Middle frontal gyrus (tissue), 1 donor: ENCODE measurements around the gene GPX4.
"Not testable (repeated sequence)": the region's sequence is repeated elsewhere in the genome, so short reads cannot be mapped to it uniquely, and the experiment has no call there.

Experiments used
- DNase-seq: peaks from one replicate; pipeline ENCODE4 v3.0.0-alpha.2; 2015; ENCODE audit warnings: low spot score; ENCODE audit errors: extremely low spot score

The GPX4 gene

GRCh38 chr19:1113986-1114483 is 10.2 kb downstream of the GPX4 start:
- no peak for DNase-seq

- DNase-seq: not testable (repeated sequence)
Measured at GRCh38 chr19:1114728-1115127, 10.9 kb downstream of the GPX4 start.

DNA sequence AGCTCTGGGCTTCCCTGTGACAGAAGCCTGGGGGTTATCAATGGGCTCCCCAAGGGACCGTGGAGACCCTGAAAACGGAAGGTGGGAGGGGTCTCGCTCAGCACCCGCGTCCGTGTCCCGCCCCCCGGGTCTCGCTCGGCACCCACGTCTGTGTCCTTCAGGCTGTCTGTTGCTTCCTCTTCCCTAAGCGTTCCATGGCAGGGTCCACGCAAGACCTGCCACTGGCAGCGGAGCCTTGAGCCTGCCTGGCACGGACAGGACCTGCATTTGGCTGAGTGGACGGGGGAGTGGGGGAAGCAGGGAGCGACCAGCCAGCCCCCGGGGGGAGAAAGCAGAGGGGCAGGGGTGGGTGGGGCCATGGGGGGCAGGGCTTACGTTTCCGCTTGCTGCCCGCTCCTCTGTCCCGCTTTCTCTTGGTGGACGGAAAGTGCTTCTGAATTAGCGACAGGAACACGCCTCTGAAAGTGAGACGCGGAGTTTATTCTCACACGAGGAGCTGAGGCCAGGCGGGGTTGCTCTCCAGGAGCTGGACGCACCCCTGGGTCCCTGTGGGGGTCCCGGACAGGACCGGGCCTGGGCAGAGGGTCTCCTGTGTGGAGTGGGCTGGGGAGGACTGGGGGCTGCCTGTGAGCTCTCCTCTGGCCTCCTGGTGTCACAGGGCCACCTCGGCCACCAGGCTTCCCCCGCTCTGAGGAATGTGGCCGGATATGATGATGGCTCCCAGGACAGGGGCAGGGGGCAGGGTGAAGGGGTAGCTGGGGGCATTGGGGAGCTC is 12.0 kb downstream of the GPX4 start:
- no peak for DNase-seq

DNA sequence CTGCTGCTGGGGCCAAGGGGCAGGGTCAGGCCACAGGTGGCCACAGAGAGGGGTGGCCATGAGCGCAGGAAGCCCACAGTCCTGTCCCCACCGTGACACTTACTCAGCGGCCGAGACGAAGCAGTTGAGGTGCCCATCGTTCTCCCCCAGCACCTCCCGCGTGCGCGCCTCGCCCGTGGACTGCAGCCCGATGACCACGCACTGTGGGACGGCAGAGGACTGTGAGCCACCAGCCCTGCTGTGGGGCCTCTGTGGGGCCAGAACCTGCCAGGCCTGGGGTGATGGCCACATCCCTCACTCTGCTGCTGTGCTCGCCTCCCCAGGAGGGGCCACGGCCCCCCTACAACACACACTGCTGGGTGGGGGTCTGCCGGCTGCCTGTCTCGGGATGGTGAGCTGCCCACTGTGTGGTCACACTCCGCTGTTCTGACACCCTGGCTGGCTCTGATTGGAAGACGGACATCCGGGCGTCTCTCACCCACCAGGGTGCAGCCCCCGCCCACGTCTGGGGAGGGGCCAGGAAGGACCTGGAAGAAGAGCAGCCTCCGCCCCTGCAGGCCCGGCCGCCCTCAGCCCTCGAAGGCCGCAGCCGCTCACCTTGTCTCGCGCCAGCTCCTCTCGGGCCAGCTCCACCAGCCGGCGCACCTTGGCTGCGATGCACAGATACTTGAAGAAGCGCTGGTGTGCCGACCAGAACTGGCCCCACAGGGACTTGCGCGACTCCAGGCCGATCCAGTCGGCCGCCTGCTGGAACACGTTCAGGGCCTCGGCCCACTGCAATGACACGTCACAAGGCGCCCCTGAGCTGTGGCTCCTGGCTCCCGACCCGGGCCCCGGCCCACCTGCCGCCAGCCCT is 13.2 kb downstream of the GPX4 start:
- DNase-seq: no peak

- no peak for DNase-seq
Measured at GRCh38 chr19:1117654-1118053, 13.9 kb downstream of the GPX4 start.

GRCh38 chr19:1118999-1119398 is 15.2 kb downstream of the GPX4 start:
- no peak for DNase-seq

- DNase-seq: no peak
Measured at GRCh38 chr19:1119475-1120217, 15.9 kb downstream of the GPX4 start.

DNA sequence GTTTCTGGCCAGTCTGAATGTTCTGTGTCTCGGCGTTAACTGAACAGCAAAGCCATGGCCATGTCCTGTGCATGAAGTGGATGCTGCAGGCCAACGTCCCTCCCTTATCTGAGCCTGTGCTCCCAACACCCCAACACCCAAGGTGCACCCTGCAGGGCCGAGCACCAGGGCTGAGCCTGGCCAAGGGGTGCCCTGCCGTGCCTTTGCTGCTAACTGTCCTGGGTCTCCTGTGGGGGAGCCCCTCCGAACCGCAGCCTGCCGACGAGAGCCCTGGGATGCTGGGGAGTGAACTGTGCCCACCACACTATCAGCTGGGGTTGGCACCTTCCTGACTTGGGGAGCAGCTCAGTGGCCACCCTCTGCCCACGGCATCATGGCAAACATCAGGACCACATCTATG is 17.6 kb downstream of the GPX4 start:
- no peak for DNase-seq

DNA sequence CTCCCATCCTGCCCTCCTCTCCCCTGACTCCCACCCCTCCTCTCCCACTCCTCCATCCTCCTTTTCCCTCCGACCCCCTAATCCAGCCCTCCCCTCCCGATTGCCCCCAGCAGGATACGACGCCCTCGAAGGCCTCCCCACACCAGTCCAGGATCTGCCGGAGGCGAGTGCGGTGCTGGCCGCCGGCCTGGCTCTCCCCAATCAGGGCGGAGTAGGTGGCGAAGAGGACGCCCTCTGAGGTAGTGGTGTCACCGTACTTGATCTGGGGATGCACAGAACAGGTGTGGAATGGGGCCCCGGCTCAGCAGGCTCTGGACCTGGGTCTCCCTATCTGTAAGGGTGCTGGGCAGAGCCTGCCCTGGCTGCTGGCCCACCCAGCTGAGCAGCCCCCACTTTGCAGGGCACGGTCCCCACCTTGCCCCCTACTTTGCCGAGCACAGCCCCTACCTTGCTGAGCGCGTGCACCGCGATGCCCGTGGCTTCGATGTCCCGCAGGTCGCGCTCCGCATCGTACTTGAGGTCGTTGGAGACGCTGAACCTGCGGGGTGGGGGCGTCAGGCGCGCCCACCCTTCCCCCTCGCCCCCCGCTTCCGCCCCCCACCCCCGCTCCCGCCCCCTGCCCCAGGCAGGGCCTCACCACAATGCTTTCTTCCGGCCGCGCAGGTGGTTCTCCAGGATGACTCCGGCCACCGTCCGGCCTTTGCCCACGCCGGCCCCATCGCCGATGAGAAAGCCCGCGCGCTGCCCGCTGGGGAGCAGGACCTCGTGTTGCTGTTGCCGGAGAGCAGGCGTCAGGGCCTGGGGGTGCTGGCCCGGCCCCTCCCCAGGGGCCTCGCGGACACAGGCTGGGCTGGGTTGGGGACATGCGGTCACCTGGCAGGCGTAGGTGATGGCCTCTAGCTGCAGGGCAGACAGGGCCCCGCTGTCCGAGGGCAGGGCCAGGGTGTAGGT is 18.5 kb downstream of the GPX4 start:
- DNase-seq: no peak

GRCh38 chr19:1122972-1123363 is 19.2 kb downstream of the GPX4 start:
- no peak for DNase-seq

DNA sequence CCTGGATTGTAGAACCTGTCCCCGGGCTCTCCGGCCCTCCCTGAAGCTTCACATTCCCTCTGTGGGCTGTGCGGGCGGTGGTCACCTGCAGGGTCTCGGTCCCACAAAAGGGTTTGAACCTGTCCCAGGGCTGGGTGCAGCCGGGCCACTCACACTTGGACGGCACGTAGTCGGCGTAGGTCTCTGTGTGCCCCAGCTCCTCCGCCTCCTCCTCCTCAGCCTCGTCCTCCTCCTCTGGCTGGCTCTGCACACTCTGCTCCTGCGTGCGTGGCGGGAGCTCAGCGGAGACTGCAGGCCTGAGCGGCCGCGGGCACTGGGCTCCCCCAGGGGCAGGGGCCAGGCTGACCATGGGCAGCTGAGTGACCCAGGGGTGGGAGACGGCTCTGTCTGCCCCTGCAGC is 19.6 kb downstream of the GPX4 start:
- no peak for DNase-seq

GRCh38 chr19:1123885-1124677 is 20.3 kb downstream of the GPX4 start:
- no peak for DNase-seq

DNA sequence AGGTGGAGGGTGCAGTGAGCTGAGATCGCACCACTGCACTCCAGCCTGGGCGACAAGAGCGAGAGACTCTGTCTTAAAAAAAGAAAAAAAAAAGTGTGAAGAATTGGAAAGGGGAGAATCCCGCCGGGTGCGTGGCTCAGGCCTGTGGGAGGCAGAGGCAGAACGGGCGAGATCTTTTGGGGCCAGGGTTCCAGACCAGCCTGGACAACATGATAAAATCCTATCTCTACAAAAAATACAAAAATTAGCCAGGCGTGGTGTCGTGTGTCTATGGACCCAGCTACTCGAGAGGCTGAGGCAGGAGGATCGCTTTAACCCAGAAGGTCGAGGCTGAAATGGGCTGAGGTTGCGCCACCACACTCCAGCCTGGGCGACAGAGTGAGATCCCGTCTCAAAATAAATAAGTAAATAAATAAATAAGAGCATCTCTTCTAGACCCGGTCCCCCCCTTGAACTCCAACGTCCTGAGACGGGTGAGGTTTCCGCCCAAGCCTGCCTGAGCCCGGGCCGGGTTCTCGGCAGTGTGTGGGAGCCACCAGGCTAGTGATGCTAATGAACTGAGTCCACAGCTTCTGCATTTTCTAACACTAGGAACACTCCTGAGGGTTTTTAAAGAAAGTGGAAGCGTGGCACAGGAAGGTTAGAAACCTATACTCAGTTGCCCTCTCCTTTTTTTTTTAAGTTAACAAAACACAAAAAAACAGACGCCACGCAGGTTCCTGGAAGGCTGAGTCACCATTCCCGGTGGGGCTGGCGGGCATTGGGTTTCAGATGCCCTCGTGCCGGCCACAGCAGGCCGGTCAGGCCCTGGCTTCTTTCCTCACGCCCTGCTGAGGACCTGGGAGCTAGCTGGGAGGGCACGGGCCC is 22.0 kb downstream of the GPX4 start:
- DNase-seq: no peak

DNA sequence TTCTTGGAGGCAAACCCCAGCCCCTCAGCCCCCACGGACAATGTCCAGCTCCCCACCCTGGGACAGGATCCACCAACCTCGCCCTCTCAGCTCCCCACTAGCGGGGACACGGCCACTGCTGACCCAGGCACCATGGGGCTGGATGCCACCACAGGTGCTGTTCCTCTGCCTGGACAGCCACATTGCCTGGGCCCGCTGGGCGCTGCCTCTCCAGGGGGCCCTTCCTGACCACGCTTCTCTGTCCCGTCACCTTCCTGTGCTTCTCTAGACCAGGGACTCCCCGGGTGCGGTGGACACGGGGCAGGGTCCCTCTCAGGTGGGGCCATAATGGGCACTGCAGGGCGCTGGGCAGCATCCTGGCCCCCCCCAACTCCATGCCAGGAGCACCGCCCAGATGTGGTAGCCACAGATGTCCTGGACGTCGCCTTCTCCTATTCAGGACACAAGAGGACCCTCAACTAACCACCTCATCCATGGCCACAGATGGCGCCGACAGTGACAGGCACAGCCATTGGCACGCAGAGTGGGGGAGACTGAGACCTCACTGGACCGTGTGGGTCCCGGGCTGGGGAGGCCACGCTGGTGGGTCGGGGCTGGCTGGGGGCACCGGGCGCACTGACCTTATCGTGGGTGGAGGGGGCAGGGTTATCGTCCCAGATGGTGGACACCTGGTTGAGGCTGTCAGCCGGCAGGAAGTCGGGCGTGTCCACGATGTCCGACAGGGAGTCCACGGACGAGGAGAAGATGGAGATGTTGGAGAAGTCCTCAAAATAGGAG is 23.4 kb downstream of the GPX4 start:
- no peak for DNase-seq

- no peak for DNase-seq
Measured at GRCh38 chr19:1128106-1128505, 24.3 kb downstream of the GPX4 start.

- DNase-seq: not testable (repeated sequence)
Measured at GRCh38 chr19:1129084-1129483, 25.3 kb downstream of the GPX4 start.

- DNase-seq: no peak
Measured at GRCh38 chr19:1129535-1129934, 25.7 kb downstream of the GPX4 start.
